ENCODE results near the gene APBB1IP.

APBB1IP gene

DNA sequence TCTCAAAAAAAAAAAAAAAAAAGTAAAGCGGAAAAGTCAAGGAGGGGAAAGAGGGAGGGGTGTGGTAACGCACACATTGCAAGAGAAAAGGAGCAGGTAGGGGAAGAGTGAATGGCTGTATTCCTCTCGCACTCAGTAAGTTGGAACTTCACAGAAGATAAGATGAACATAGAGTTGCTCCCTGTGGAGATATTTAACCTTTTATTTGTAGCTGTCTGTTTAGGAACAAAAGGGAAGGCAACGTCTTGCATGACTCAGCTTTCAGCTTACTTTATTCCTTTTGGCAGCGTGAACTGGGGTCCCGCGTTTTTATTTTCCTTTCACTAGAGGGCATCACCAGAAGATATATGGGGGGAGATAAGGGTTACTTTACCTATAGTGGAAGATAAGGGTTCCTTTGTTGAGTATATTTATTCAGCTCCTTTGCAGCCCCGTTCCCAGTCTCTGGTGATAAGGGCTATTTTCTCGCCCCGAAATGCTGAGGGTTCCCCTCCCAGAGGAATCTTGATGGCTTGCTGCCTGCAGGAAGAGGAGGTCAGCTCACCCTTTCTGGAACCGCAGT lies 78.5 kb downstream of the APBB1IP start (continued):
- TF ChIP-seq, protein P1, sequence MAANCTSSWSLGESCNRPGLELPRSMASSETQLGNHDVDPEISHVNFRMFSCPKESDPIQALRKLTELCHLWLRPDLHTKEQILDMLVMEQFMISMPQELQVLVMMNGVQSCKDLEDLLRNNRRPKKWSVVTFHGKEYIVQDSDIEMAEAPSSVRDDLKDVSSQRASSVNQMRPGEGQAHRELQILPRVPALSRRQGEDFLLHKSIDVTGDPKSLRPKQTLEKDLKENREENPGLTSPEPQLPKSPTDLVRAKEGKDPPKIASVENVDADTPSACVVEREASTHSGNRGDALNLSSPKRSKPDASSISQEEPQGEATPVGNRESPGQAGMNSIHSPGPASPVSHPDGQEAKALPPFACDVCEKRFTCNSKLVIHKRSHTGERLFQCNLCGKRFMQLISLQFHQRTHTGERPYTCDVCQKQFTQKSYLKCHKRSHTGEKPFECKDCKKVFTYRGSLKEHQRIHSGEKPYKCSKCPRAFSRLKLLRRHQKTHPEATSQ (tag by site-specific recombination; IDR thresholded peaks at IDR 0.05): no peak

DNA sequence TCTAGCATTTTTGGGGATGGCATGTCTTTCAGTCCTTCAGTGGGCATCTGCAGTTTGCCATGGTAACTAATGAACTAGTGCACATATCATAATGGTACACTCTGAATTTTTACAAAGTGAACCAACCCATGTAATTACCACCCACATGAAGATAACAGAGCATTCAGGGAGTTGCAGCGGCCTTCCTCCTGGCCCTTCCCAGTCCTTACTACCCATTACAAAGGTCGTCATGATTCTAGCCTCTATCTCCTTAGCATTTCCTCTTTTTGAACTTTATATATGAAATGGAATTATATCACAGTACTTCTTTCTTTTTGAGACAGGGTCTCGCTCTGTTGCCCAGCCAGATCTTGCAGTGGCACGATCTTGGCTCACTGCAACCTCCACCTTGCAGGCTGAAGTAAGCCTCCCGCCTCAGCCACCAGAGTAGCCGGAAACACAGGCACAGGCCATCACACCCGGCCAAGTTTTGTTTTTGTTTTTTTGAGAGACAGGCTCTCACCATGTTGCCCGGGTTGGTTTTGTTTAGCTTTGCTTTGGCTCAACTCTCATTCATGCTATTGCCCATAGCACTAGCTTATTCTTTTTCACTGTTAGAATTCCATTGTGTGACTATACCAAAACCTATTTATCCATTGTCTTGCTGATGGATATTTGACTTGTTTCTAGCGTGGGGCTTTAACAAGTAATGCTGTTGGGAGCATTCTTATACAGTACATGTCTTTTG lies 79.2 kb downstream of the APBB1IP start:
- Histone ChIP-seq H3K4me1 (ENCODE audit: control insufficient read depth, insufficient read depth, low read length) (peaks cover 10% of the 10 kb centered on the region; the same call in 1 of the 2 replicates), H3K27ac (ENCODE audit: extremely low read depth, low read depth, low read length) (peak overlapping the region; percentile 34; the same call in 1 of the 2 replicates), H3K36me3 (ENCODE audit: control insufficient read depth in 2 of 2, insufficient read depth in 1 of 2, low read length in 2 of 2) (no peaks in the 10 kb centered on the region), H3K9me3 (ENCODE audit: control insufficient read depth, insufficient read depth, low read depth, low read length) (no peaks in the 10 kb centered on the region), H3K4me3 (ENCODE audit: low read depth, low read length) (no peak overlapping the region)
- ChIA-PET POLR2A (interaction anchor here (0.8 kb wide), 1 partner anchor 7 kb away, joined by 9 read pairs; no protein-coding TSS in a partner anchor), CTCF (interaction anchor here (0.6 to 1.4 kb wide), 3 partner anchors 14 to 178 kb away, joined by 3 read pairs; no protein-coding TSS in a partner anchor)
- TF ChIP-seq ZBTB48 (tag by site-specific recombination; IDR thresholded peaks at IDR 0.05) (no peak), ZNF354C (tag by site-specific recombination; IDR thresholded peaks at IDR 0.05; ENCODE audit: borderline replicate concordance, low read depth) (no peak), ZNF514 (tag by site-specific recombination; IDR thresholded peaks at IDR 0.05) (no peak), ZBTB17 (tag by site-specific recombination; IDR thresholded peaks at IDR 0.05) (0 out of 2 replicates have a peak, but pooled peaks have one; percentile 18), ZNF133 (tag by site-specific recombination; IDR thresholded peaks at IDR 0.05) (no peak), PRDM1 (tag by site-specific recombination; IDR thresholded peaks at IDR 0.05) (no peak), ZBTB21 (tag by site-specific recombination; IDR thresholded peaks at IDR 0.05) (no peak), ZNF530 (tag by site-specific recombination; IDR thresholded peaks at IDR 0.05; ENCODE audit: low read depth) (no peak), SP7 (tag by site-specific recombination; IDR thresholded peaks at IDR 0.05) (peak; percentile 77), ZNF768 (tag by site-specific recombination; IDR thresholded peaks at IDR 0.05) (no peak), ZNF2 (tag by site-specific recombination; IDR thresholded peaks at IDR 0.05) (no peak), ZFHX2 (tag by site-specific recombination; conservative IDR thresholded peaks at IDR 0.05) (peak; percentile 34; the same call in 1 of the 2 replicates), TCF7L2 (IDR thresholded peaks at IDR 0.05; ENCODE audit: borderline replicate concordance, low read depth, low read length) (0 out of 2 replicates have a peak, but pooled peaks have one; percentile 7)
- TF ChIP-seq, protein P2, sequence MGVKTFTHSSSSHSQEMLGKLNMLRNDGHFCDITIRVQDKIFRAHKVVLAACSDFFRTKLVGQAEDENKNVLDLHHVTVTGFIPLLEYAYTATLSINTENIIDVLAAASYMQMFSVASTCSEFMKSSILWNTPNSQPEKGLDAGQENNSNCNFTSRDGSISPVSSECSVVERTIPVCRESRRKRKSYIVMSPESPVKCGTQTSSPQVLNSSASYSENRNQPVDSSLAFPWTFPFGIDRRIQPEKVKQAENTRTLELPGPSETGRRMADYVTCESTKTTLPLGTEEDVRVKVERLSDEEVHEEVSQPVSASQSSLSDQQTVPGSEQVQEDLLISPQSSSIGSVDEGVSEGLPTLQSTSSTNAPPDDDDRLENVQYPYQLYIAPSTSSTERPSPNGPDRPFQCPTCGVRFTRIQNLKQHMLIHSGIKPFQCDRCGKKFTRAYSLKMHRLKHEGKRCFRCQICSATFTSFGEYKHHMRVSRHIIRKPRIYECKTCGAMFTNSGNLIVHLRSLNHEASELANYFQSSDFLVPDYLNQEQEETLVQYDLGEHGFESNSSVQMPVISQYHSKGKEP (tag by site-specific recombination; IDR thresholded peaks at IDR 0.05): no peak
- TF ChIP-seq, protein P3, sequence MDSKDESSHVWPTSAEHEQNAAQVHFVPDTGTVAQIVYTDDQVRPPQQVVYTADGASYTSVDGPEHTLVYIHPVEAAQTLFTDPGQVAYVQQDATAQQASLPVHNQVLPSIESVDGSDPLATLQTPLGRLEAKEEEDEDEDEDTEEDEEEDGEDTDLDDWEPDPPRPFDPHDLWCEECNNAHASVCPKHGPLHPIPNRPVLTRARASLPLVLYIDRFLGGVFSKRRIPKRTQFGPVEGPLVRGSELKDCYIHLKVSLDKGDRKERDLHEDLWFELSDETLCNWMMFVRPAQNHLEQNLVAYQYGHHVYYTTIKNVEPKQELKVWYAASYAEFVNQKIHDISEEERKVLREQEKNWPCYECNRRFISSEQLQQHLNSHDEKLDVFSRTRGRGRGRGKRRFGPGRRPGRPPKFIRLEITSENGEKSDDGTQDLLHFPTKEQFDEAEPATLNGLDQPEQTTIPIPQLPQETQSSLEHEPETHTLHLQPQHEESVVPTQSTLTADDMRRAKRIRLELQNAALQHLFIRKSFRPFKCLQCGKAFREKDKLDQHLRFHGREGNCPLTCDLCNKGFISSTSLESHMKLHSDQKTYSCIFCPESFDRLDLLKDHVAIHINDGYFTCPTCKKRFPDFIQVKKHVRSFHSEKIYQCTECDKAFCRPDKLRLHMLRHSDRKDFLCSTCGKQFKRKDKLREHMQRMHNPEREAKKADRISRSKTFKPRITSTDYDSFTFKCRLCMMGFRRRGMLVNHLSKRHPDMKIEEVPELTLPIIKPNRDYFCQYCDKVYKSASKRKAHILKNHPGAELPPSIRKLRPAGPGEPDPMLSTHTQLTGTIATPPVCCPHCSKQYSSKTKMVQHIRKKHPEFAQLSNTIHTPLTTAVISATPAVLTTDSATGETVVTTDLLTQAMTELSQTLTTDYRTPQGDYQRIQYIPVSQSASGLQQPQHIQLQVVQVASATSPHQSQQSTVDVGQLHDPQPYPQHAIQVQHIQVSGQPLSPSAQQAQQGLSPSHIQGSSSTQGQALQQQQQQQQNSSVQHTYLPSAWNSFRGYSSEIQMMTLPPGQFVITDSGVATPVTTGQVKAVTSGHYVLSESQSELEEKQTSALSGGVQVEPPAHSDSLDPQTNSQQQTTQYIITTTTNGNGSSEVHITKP (tag by site-specific recombination; IDR thresholded peaks at IDR 0.05): peak; percentile 97
- TF ChIP-seq, protein P4, sequence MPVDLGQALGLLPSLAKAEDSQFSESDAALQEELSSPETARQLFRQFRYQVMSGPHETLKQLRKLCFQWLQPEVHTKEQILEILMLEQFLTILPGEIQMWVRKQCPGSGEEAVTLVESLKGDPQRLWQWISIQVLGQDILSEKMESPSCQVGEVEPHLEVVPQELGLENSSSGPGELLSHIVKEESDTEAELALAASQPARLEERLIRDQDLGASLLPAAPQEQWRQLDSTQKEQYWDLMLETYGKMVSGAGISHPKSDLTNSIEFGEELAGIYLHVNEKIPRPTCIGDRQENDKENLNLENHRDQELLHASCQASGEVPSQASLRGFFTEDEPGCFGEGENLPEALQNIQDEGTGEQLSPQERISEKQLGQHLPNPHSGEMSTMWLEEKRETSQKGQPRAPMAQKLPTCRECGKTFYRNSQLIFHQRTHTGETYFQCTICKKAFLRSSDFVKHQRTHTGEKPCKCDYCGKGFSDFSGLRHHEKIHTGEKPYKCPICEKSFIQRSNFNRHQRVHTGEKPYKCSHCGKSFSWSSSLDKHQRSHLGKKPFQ (tag by site-specific recombination; IDR thresholded peaks at IDR 0.05): no peak

Data from HEK293 (cell line).